SK-N-SH (cell line): ENCODE measurements around the gene ADAMTS2. TPM values are rescaled to one million over a fixed set of nuclear protein-coding genes. Genes with fewer than 3 reads are reported as not detected.

Experiments
- CTCF ChIA-PET: fragments of 300-600, 350-600 bp; formaldehyde crosslinking; extraction: SDS; loops from one replicate; lab custom pipeline; 2021; lab: Yijun Ruan, JAX
- POLR2A ChIA-PET: fragments of 350-600 bp; sonication (Branson Sonifier 250); formaldehyde crosslinking; extraction: SDS; loops from one replicate; lab custom pipeline; 2020; ENCODE audit warnings: antibody characterized with exemption, inconsistent platforms; lab: Yijun Ruan, JAX
- DNase-seq: peaks from one replicate; pipeline ENCODE4 v3.0.0; 2012
- H2AFZ ChIP-seq: fragments of 200-600 bp; sonication (generic); 2 replicates; pipeline ENCODE4 v1.8.1; 2016; ENCODE audit warnings: antibody characterized with exemption, mild to moderate bottlenecking, low read depth
- H3F3A ChIP-seq: fragments of 200-600 bp; sonication (generic); replicated peaks from 2 replicates; pipeline ENCODE3; 2016; ENCODE audit warnings: antibody characterized with exemption, mild to moderate bottlenecking; ENCODE audit not compliant: insufficient read depth
- H3K27ac ChIP-seq, 2 experiments: fragments of 200-500 bp in 1 of 2; fragments of 200-600 bp in 1 of 2; sonication (Bioruptor generic) in 1 of 2; sonication (generic), shearing (Covaris generic) in 1 of 2; 2 replicates each; pipeline versions ENCODE4 v1.5.1 to v1.6.1; 2014 to 2016; ENCODE audit warnings: low read depth in 2 of 2, inconsistent platforms in 1 of 2, low read length in 1 of 2, mild to moderate bottlenecking in 1 of 2, mixed read lengths in 1 of 2
- H3K27me3 ChIP-seq: fragments of 200-600 bp; sonication (generic), shearing (Covaris generic); 2 replicates; pipeline ENCODE4 v1.6.1; 2016; ENCODE audit warnings: mixed run types; ENCODE audit not compliant: insufficient read depth
- H3K36me3 ChIP-seq, 2 experiments: fragments of 200-500 bp in 1 of 2; fragments of 200-600 bp in 1 of 2; sonication (Bioruptor generic) in 1 of 2; sonication (generic) in 1 of 2; replicated peaks in 1 of 2; 2 replicates each; pipeline versions ENCODE3 to v1.5.1; 2014 to 2016; ENCODE audit warnings: low read length in 1 of 2, mild to moderate bottlenecking in 1 of 2; ENCODE audit not compliant: insufficient read depth in 2 of 2, control insufficient read depth in 1 of 2
- H3K4me1 ChIP-seq, 2 experiments: fragments of 200-500 bp in 1 of 2; fragments of 200-600 bp in 1 of 2; sonication (Bioruptor generic) in 1 of 2; sonication (generic), shearing (Covaris generic) in 1 of 2; 2 replicates each; pipeline versions ENCODE4 v1.5.1 to v1.6.1; 2014 to 2016; ENCODE audit warnings: low read depth in 1 of 2, low read length in 1 of 2, mixed run types in 1 of 2; ENCODE audit not compliant: insufficient read depth in 2 of 2, control insufficient read depth in 1 of 2
- H3K4me2 ChIP-seq: fragments of 200-600 bp; sonication (generic), shearing (Covaris generic); 2 replicates; pipeline ENCODE4 v1.6.1; 2017; ENCODE audit warnings: mixed run types
- H3K4me3 ChIP-seq, 2 experiments: fragments of 200-500 bp in 1 of 2; fragments of 200-600 bp in 1 of 2; sonication (Bioruptor generic) in 1 of 2; sonication (generic), shearing (Covaris generic) in 1 of 2; 2 replicates each; pipeline versions ENCODE4 v1.5.1 to v1.8.1; 2014 to 2016; ENCODE audit warnings: low read depth in 2 of 2, inconsistent platforms in 1 of 2, low read length in 1 of 2, mild to moderate bottlenecking in 1 of 2, mixed read lengths in 1 of 2, moderate library complexity in 1 of 2
- H3K79me2 ChIP-seq: fragments of 200-600 bp; sonication (generic); 2 replicates; pipeline ENCODE4 v1.8.1; 2017; ENCODE audit warnings: mild to moderate bottlenecking; ENCODE audit not compliant: insufficient read depth
- H3K9ac ChIP-seq: fragments of 200-600 bp; sonication (generic); 2 replicates; pipeline ENCODE4 v1.6.1; 2017; ENCODE audit warnings: mixed run types
- H3K9me2 ChIP-seq: fragments of 200-600 bp; sonication (generic); 2 replicates; pipeline ENCODE4 v1.6.1; 2017; ENCODE audit warnings: mixed run types
- H3K9me3 ChIP-seq: fragments of 200-600 bp; sonication (generic); 2 replicates; pipeline ENCODE4 v1.6.1; 2017; ENCODE audit warnings: mixed run types, mild to moderate bottlenecking, moderate library complexity
- H4K20me1 ChIP-seq: fragments of 200-600 bp; sonication (generic); 2 replicates; pipeline ENCODE4 v1.6.1; 2017; ENCODE audit warnings: mild to moderate bottlenecking, mixed run types; ENCODE audit not compliant: insufficient read depth
- ELF1 ChIP-seq: IDR thresholded peaks from 2 replicates; pipeline ENCODE4 v1.4.0; 2012
- EZH2phosphoT487 ChIP-seq: fragments of 200-600 bp; sonication (generic); IDR thresholded peaks from 2 replicates; pipeline ENCODE4 v1.6.1; 2017; ENCODE audit warnings: low read depth, mixed run types, mild to moderate bottlenecking, antibody characterized with exemption, moderate library complexity, borderline replicate concordance
- FOSL2 ChIP-seq: IDR thresholded peaks from 2 replicates; pipeline ENCODE4 v1.4.0; 2012; ENCODE audit warnings: low read depth, mild to moderate bottlenecking, moderate library complexity, borderline replicate concordance
- FOXM1 ChIP-seq: IDR thresholded peaks from 2 replicates; pipeline ENCODE4 v1.4.0; 2012; ENCODE audit warnings: low read depth, mild to moderate bottlenecking
- MEF2A ChIP-seq: IDR thresholded peaks from 2 replicates; pipeline ENCODE4 v1.4.0; 2012; ENCODE audit warnings: low read depth, borderline replicate concordance
- NFIC ChIP-seq: IDR thresholded peaks from 2 replicates; pipeline ENCODE4 v1.4.0; 2012; ENCODE audit warnings: borderline replicate concordance
- RCOR1 ChIP-seq: fragments of 150-350 bp; IDR thresholded peaks from 2 replicates; pipeline ENCODE4 v1.6.1; 2017; ENCODE audit warnings: antibody characterized with exemption, low read length
- RFX5 ChIP-seq: IDR thresholded peaks from 2 replicates; pipeline ENCODE4 v1.6.1; 2012; ENCODE audit warnings: mild to moderate bottlenecking, improper control_type of control experiment, low read length
- TAF1 ChIP-seq: IDR thresholded peaks from 2 replicates; pipeline ENCODE4 v1.6.1; 2012; ENCODE audit warnings: low read depth, mild to moderate bottlenecking, low read length, moderate library complexity, borderline replicate concordance
- TCF12 ChIP-seq: IDR thresholded peaks from 2 replicates; pipeline ENCODE4 v1.4.0; 2012
- TEAD4 ChIP-seq: IDR thresholded peaks from 2 replicates; pipeline ENCODE4 v1.4.0; 2012; ENCODE audit warnings: mild to moderate bottlenecking, borderline replicate concordance; ENCODE audit not compliant: insufficient read depth
- YY1 ChIP-seq: IDR thresholded peaks from 2 replicates; pipeline ENCODE4 v1.4.0; 2012; ENCODE audit warnings: low read depth, mild to moderate bottlenecking
- WGBS: methylation state at CpG from one replicate; pipeline ENCODE4 v1.1.6; 2017; ENCODE audit warnings: low lambda C conversion rate; 5-methylcytosine and 5-hydroxymethylcytosine counted together
- polyA plus RNA-seq, 3 experiments: library from polyadenylated mRNA; depleted of rRNA; stranded (reverse); fragments of >200 nt; gene quantifications; 2 replicates each; pipeline ENCODE4 v1.2.3, GENCODE V29; 2012
- TF ChIP-seq, protein P1 (sequence below): IDR thresholded peaks from 2 replicates; pipeline ENCODE4; 2012
- TF ChIP-seq, protein P2 (sequence below): IDR thresholded peaks from 2 replicates; pipeline ENCODE4 v1.6.1; 2012; ENCODE audit warnings: mild to moderate bottlenecking, low read depth, low read length, moderate library complexity
- TF ChIP-seq, protein P3 (sequence below): IDR thresholded peaks from 2 replicates; pipeline ENCODE4 v1.4.0; 2012; ENCODE audit warnings: low read depth
- TF ChIP-seq, protein P4 (sequence below): IDR thresholded peaks from 2 replicates; pipeline ENCODE4 v1.4.0; 2012; ENCODE audit warnings: low read depth, borderline replicate concordance

The ADAMTS2 gene
- polyA plus RNA-seq, 1 of the 3 experiments (the other 2 are of a cell fraction): 0.12 TPM

DNA sequence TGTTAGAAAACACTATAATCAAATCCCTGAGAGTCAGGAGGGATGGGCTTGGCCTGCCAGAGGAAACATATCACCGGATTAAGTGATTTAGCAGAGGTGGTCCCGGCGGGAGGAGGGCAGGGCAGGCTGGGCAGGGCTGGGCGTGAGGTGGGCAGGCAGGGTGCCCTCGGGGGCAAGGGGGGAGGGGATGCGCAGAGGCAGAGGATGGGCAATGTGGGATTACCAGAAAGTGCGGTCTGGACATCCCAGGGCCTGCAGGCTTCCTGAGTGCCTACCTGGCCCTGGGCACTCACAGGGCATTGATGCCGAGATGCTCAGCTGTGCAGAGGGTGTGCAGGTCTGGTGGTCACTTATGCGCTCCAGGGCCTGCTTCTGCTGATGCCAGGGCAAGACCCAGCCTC, 115.2 kb downstream of the ADAMTS2 start:
- H3K4me2 ChIP-seq: no peak overlapping the region
- H3K36me3 ChIP-seq: no peaks in the 10 kb centered on the region
- H3K79me2 ChIP-seq: no peaks in the 10 kb centered on the region
- TF ChIP-seq RFX5 (no peak), TCF12 (no peak), EZH2phosphoT487 (no peak), FOXM1 (no peak), YY1 (no peak), NFIC (no peak), TEAD4 (no peak), RCOR1 (no peak), ELF1 (no peak), FOSL2 (no peak), TAF1 (no peak), MEF2A (no peak)
- TF ChIP-seq, protein P1, sequence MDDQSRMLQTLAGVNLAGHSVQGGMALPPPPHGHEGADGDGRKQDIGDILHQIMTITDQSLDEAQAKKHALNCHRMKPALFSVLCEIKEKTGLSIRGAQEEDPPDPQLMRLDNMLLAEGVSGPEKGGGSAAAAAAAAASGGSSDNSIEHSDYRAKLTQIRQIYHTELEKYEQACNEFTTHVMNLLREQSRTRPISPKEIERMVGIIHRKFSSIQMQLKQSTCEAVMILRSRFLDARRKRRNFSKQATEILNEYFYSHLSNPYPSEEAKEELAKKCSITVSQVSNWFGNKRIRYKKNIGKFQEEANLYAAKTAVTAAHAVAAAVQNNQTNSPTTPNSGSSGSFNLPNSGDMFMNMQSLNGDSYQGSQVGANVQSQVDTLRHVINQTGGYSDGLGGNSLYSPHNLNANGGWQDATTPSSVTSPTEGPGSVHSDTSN: no peak
- TF ChIP-seq, protein P2, sequence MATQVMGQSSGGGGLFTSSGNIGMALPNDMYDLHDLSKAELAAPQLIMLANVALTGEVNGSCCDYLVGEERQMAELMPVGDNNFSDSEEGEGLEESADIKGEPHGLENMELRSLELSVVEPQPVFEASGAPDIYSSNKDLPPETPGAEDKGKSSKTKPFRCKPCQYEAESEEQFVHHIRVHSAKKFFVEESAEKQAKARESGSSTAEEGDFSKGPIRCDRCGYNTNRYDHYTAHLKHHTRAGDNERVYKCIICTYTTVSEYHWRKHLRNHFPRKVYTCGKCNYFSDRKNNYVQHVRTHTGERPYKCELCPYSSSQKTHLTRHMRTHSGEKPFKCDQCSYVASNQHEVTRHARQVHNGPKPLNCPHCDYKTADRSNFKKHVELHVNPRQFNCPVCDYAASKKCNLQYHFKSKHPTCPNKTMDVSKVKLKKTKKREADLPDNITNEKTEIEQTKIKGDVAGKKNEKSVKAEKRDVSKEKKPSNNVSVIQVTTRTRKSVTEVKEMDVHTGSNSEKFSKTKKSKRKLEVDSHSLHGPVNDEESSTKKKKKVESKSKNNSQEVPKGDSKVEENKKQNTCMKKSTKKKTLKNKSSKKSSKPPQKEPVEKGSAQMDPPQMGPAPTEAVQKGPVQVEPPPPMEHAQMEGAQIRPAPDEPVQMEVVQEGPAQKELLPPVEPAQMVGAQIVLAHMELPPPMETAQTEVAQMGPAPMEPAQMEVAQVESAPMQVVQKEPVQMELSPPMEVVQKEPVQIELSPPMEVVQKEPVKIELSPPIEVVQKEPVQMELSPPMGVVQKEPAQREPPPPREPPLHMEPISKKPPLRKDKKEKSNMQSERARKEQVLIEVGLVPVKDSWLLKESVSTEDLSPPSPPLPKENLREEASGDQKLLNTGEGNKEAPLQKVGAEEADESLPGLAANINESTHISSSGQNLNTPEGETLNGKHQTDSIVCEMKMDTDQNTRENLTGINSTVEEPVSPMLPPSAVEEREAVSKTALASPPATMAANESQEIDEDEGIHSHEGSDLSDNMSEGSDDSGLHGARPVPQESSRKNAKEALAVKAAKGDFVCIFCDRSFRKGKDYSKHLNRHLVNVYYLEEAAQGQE: no peak
- TF ChIP-seq, protein P3, sequence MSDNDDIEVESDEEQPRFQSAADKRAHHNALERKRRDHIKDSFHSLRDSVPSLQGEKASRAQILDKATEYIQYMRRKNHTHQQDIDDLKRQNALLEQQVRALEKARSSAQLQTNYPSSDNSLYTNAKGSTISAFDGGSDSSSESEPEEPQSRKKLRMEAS: no peak
- TF ChIP-seq, protein P4, sequence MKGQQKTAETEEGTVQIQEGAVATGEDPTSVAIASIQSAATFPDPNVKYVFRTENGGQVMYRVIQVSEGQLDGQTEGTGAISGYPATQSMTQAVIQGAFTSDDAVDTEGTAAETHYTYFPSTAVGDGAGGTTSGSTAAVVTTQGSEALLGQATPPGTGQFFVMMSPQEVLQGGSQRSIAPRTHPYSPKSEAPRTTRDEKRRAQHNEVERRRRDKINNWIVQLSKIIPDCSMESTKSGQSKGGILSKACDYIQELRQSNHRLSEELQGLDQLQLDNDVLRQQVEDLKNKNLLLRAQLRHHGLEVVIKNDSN: no peak
- H3K27me3 ChIP-seq: no peaks in the 10 kb centered on the region
- no peaks in the 10 kb centered on the region for H4K20me1 ChIP-seq
- 38% methylated on average over 7 of the region's 9 CpGs for WGBS
- ChIA-PET POLR2A (no interaction called here), CTCF (no interaction called here)
- H2AFZ ChIP-seq: no peak overlapping the region
- H3F3A ChIP-seq: no peaks in the 10 kb centered on the region
- no peaks in the 10 kb centered on the region for H3K9me2 ChIP-seq
- no peak overlapping the region for H3K4me3 ChIP-seq
- H3K9ac ChIP-seq: no peak overlapping the region
- peaks cover 0 to 55% of the 10 kb centered on the region in 2 experiments; a peak in 1 of 4 replicates for H3K4me1 ChIP-seq
- peak overlapping the region in 1 of 2 experiments; percentile 6; a peak in 1 of 4 replicates for H3K27ac ChIP-seq
- H3K9me3 ChIP-seq: no peaks in the 10 kb centered on the region
- peak; percentile 23 for DNase-seq
